GM19467 (cell line): Measurements from ENCODE around the gene SIPA1L3.
"Not testable (repeated sequence)": the region's sequence is repeated elsewhere in the genome, so short reads cannot be mapped to it uniquely, and the experiment has no call there.

Source experiments
- ATAC-seq: cut with Tn5 transposase; IDR thresholded peaks from one replicate; pipeline ENCODE4 v1.9.1; 2021; ENCODE audit warnings: mild to moderate bottlenecking, moderate library complexity; ENCODE audit not compliant: unreplicated experiment

Gene SIPA1L3

DNA sequence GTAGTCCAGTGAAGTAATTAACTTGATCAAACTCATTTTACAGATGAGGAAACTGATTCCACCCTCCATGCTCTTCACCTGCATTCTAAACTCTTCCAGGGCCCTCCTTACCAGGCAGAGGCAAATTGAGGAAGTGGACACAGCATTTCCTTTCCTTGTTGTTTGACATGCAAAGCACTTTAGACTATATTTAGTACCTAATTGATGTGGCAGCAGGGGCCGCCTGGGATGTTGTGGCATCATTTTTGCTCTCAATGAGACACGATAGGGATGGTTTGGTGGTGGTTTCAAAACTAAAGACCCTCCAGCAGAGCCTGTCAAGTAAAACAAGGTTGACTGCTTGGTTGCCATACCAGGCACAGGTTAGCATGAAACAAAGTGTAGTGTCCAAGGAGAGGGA is 7.9 kb downstream of the SIPA1L3 start:
- no peak for ATAC-seq

DNA sequence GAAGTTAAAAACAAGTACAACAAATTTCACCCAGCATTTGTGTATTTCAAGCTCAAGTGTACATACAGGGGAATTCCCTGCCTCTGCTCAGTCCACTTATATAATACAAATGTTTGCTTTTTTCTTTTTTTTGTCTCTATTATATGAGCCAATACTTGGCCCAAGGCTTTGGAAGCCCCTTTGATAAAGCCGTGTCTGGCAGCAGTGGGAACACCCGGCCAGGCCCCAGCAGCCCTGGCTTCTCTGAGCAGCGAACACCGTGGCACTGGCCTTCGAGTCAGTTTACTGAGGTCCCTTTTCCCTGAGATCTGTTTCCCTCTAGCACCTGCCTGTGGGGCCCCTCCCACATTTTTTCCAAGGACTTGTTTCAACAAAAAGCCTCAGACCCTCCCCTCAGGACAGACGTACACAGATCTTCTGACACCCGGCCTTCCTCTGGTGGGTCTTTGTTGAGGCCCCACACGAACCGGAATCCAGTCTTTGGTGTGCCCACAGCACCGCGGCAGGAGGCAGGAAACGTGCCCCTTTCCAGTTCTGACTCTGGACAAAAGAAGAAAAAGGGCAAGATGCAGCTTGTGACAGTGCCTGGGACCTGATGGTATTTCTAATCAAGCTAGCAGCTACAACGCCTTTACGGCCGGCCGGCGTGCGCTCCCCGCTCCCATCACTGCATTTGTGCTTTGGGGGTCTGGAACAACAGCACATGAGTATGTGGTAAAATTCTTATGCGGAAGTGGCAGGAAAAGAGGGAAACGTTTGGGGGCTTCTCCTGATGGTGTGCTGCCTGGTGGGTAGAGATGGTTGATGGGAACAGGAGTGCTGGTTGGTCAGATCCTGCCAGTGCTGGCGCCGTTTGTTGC is 13.8 kb downstream of the SIPA1L3 start:
- ATAC-seq: no peak

DNA sequence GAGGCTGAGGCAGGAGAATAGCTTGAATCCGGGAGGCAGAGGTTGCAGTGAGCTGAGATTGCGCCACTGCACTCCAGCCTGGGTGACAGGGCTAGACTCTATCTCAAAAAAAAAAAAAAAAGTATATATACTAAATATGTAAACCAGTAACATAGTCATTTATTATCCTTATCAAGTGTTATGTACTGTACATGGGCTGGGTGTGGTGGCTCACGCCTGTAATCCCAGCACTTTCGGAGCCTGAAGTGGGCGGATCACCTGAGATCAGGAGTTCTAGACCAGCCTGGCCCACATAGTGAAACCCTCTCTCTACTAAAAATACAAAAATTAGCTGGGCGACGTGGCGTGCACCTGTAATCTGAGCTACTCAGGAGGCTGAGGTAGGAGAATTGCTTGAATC is 17.6 kb downstream of the SIPA1L3 start:
- not testable (repeated sequence) for ATAC-seq

- ATAC-seq: no peak
These were observed 18.2 kb downstream of the SIPA1L3 start for GRCh38 chr19:37925212-37925611.

DNA sequence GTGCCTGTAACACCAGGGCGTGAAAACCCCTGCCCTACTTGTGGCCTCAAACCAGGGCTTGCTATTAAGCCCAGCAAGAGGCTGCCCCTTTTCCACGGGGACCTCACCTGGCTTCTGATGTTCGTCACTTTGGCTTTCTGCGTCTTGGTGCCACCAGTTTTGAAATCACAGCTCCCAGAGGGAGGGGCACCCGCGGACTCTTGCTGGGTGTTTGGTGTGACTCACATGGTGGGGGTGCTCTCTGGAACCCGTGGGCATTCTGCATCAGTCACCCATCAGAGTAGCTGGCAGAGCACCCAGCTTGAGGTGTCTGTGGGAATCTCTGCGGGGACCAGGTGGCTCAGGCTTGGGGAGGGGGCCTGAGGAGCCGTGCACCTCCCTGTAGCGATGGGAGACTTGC is 19.2 kb downstream of the SIPA1L3 start:
- no peak for ATAC-seq

GRCh38 chr19:37926711-37927110 is 19.7 kb downstream of the SIPA1L3 start:
- ATAC-seq: no peak

DNA sequence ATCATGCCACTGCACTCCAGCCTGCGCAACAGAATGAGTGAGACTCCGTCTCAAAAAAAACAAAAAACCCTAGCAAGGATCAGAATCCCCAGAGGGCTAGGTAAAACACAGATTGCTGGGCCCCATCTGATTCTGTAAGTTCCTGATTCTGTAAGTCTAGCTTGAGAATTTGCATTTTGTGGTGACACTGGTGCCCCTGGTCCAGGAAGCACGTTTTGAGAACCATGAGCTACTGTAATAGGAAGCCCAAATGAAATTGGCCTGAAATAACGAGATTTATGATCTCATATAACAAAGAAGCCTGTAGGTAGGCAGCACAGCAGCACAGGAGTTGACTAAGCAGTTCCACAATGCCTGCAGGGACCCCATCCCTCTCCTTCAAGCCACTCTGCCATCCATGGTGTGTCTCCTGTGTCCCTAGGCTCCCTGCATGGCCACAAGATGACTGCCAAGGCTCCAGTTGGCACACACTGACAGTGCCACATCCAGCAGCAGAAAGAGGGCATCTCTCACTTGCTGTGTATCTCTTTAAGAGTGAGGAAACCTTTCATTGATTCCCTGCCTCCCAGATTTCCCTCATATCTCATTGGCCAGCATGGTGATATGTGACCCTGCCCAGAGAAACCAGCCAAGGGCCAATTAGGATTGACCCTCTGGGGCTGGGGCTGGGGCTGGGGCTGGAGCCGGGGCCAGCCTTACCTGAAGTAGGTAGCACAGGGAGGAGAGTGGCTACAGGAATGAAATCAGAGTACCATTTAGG is 21.7 kb downstream of the SIPA1L3 start:
- peak; percentile 64 for ATAC-seq

DNA sequence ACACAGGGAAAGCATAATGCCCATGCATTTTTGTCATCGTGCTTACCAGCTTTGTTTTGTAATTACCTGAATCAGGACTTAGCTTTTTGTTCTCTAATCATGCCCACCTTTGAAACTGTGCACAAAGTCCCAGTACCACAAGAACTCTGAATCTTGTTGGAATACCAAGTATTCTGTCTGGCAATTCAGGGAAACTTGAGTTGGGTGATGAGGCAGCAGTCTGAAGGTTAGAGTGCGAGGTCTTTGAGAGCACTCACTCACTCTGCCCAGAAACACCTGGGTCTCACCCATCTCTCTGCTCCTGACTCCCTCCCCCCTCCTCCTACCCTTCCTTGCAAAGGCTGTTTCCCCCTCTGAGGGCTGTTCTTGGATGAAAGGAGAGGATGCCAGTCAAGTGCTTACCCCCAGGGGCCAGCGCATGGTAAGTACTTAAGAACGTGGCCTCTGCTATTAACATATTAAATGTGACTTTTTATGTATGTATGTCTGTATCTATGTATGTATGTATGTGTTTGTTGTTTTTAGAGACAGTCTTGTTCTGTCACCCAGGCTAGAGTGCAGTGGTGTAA is 22.4 kb downstream of the SIPA1L3 start:
- no peak for ATAC-seq

DNA sequence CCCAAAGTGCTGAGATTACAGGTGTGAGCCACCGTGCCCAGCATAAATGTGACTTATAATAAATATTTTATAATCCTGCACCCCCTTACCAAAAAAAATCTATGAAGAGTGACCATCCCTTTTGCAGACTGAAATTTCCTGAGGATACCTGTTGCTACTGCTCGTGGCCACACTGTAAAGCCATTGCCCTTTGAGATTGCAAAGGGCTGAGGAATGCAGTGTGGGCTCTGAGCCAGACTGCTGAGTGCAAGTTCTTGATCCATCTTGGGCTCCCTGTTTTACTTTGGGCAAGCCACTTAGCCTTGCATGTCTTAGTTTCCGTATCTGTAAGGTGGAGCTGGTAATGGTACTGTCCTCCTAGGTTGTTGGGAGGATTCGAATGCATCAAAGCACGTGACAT is 23.4 kb downstream of the SIPA1L3 start:
- no peak for ATAC-seq

GRCh38 chr19:37931881-37932655 is 25.1 kb downstream of the SIPA1L3 start:
- peak; percentile 46 for ATAC-seq

DNA sequence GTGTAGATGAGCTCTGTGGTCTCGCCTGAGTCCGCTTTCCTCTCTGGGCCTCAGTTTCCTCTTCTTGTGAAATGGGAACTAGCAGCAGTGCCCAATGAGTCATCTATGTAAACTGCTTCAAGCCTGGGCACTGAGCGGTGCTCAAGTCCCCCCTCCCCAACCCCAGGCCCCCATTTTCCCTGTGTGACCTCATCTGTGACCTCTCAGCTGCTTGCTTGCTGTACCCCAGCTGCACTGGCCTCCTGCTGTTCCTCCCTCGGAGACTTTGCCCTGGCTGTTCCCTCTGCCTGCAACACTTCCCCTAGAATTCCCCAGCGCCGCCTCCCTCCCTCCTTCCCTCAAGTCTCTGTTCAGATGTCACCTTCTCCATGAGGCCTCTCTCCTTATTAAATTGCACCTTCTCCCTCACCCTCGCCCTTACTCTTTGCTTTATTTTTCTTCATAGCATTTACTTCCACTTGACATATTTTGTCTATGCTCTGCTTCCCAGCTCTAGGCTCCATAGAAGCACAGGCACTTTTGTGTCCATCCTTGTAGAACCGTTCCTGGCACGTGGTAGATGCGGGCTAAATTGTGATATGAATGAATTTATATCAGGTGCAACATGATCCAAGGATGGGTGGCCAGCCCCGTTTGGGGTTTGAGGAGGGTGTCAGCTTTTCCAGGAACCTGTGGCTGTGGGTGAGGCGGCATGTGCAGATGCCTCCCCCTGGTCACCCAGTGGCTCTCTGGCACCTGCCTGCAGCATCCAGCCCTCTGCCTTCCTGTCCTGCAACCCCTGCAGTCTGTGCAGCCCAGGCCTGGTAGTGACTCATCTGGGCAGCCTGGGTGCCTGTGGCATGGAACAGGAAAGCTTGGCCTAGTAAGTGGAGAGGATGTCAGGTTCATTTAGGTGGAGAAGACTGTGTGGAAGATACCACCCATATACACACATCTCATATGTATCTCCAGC is 26.3 kb downstream of the SIPA1L3 start:
- no peak for ATAC-seq

GRCh38 chr19:37933937-37934358 is 26.9 kb downstream of the SIPA1L3 start:
- ATAC-seq: no peak

- ATAC-seq: no peak
These were observed 28.3 kb downstream of the SIPA1L3 start for GRCh38 chr19:37935341-37935740.

DNA sequence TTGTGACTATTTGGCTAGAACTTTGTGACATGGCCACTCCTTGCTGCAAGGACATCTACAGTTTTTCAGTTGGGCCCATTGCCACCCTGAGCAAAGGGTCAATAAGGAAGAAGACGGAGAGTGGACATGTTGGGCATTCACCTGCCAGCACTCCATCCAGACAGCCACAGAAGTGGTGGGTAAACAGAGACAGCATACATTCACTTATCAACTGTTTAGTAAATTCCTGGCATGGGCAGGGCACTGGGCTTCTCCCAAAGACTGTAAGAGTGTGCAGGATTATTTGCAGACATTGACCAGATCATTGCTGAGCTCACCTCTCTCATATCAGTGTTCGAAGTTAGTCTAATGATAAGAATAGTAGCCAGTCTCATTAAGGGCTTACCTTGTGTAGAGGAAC is 29.2 kb downstream of the SIPA1L3 start:
- ATAC-seq: no peak

- ATAC-seq: no peak
These were observed 29.9 kb downstream of the SIPA1L3 start for GRCh38 chr19:37936886-37937285.

- ATAC-seq: no peak
These were observed 31.3 kb downstream of the SIPA1L3 start for GRCh38 chr19:37938353-37938752.

GRCh38 chr19:37941782-37942515 is 34.9 kb downstream of the SIPA1L3 start:
- no peak for ATAC-seq

DNA sequence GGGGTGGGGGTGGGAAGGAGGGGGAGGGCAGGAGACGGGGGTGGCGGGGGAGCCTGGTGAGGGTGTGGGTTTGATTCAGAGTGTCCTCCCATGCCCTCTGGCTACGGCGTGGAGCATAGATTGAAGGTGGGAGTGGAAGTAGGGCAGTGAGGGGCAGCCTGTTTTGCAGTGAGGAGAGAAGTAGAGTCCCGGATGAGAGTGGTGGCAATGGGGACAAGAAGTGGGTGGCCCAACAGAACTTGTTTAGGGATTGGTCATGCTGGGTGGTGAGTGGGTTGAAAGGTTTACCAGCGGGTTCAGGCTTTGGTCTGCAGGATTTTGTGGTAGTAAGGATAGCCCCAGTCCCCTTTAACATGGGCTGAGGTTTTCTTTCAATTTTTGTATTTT is 35.5 kb downstream of the SIPA1L3 start:
- ATAC-seq: no peak

GRCh38 chr19:37943480-37943879 is 36.5 kb downstream of the SIPA1L3 start:
- ATAC-seq: no peak
